KOPT-K1 (cell line): Measurements from ENCODE around the gene ATG4C.

Source experiments
- H3K27ac ChIP-seq: fragments of 200-600 bp; sonication (generic); 2 replicates; pipeline ENCODE4 v1.5.1; 2016; ENCODE audit warnings: antibody characterized with exemption, mild to moderate bottlenecking, low read depth, low read length; ENCODE audit not compliant: poor library complexity, severe bottlenecking
- H3K36me3 ChIP-seq: fragments of 200-600 bp; sonication (generic); 2 replicates; pipeline ENCODE4 v1.5.1; 2017; ENCODE audit warnings: antibody characterized with exemption, mild to moderate bottlenecking, low read length, moderate library complexity; ENCODE audit not compliant: insufficient read depth
- H3K9me3 ChIP-seq: fragments of 200-600 bp; sonication (generic); 2 replicates; pipeline ENCODE4 v1.5.1; 2017; ENCODE audit warnings: antibody characterized with exemption, low read length, mild to moderate bottlenecking; ENCODE audit not compliant: insufficient read depth, poor library complexity, severe bottlenecking

ATG4C gene

DNA sequence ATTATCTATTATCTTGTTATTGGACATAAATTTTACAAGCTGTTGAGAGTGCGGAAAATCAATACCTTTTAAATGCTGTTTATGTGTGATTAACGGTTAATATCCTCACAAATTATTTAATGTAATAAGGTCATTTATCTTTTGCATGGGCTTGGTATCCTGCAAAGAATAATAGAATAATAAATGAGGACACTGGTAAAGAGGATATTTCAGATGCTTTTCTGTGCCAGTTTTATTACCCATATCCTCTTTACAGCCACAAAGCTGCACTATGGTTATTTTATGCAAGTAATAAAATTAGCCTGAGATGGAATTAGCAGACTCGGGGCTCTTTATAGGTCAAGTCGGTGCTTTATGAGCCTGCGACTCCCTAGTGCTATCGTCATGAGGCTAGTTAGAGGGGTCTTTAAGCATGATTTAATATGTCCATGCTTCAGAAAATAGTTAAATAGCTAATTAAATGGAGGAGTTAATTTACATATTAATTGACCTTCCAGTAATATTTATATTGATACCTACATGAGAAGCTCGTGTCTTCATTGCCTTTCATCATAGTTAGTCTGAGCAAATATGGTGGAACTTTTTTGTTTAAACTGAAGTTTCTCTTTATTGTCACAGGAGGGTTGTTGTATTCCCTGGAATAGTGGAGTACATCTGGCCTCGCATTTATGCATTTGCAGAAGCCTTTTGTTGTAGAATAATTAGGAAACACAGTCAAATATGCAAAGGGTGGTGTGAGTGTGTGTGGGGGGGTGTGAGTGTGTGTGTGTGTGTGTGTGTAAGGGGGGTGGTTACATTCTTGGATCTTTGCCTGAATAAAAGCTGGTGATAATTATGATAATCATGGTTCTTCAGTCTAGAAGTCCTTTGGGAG lies 120.3 kb downstream of the ATG4C start:
- Histone ChIP-seq H3K9me3 (no peaks in the 10 kb centered on the region), H3K36me3 (no peaks in the 10 kb centered on the region), H3K27ac (no peak overlapping the region)

DNA sequence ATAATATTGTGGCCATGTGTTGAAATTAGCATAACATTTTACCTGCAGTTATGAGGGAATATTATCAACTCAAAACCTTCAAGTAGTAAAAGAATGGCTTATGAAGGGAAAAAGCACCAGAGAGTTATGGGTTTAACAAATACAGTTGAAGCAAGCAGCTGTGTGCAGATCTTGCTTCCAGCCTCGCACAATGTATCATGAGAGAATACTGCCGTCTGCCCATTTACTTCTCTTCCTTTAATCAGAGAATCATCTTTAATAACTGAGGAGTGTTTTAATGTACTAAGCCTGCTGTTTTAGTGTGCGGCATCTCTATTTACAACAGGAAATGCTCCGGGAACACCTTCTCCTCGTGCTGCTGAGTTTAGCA lies 120.9 kb downstream of the ATG4C start:
- no peak overlapping the region for H3K27ac ChIP-seq
- H3K9me3 ChIP-seq, result no peaks in the 10 kb centered on the region
- H3K36me3 ChIP-seq, result no peaks in the 10 kb centered on the region

DNA sequence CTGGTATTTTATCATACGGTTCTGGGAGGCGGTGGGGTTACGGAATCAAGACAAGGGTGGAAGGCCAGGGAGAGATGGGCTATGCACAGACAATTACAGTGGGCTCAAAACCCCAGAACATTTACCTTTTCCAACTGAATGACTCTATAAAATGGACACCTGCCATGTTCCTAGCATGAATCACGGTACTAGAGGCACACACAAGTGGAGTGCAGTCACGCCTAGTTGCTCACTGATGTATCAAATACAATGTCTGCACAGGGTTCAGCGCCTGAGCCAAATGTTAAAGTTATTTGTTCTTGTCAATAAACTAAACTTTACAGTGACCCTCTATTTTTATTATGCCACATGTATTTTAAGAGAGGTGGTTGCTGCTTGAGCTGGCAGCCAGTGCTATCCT lies 121.4 kb downstream of the ATG4C start:
- H3K36me3 ChIP-seq, result no peaks in the 10 kb centered on the region
- H3K27ac ChIP-seq, result no peak overlapping the region
- no peaks in the 10 kb centered on the region for H3K9me3 ChIP-seq

DNA sequence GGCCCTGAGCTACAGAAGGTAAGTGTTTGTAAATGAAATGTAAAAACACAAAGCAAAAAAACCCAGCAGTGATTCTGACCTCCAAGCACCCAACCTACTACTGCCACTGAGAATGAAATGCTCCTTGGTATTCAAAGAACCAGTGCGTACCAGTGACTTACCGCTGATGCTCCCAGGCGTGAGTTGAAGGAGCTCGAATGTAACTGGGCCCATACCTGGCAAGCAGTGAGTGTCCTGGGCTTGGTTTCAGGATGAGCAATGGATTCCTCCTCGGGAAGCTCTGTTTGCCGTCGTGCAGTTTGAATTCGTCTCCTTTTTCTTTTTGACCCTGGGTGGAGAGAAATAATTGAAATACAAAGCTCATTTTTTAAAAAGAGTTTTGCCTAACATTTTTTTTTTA lies 121.9 kb downstream of the ATG4C start:
- H3K27ac ChIP-seq, result no peak overlapping the region

DNA sequence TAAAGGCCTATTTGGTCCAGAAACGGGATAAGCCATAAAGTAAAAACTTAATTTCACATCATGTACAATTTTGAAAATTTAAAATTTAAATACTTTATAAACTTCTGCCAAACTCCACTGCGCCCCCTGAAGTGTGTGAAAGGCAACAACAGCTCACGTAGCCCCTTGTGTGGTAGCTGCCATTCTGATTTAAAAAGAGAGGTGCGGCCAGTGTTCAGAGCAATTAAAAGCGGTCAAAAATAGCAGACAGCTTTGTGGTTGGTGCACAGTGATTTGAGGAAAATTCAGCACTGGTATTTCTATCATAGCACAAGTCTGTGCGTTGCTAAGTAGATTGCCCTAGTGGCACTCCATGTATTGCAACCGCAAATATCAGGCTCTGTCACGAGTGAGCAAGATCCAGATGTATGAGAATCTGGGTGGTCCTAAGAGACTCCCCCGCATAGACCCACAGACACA lies 122.5 kb downstream of the ATG4C start:
- no peaks in the 10 kb centered on the region for H3K9me3 ChIP-seq
- H3K36me3 ChIP-seq, result no peaks in the 10 kb centered on the region
- no peak overlapping the region for H3K27ac ChIP-seq

More for the DNA sequence above, 121.9 kb downstream of the ATG4C start:
- H3K9me3 ChIP-seq, result no peaks in the 10 kb centered on the region
- H3K36me3 ChIP-seq, result no peaks in the 10 kb centered on the region

DNA sequence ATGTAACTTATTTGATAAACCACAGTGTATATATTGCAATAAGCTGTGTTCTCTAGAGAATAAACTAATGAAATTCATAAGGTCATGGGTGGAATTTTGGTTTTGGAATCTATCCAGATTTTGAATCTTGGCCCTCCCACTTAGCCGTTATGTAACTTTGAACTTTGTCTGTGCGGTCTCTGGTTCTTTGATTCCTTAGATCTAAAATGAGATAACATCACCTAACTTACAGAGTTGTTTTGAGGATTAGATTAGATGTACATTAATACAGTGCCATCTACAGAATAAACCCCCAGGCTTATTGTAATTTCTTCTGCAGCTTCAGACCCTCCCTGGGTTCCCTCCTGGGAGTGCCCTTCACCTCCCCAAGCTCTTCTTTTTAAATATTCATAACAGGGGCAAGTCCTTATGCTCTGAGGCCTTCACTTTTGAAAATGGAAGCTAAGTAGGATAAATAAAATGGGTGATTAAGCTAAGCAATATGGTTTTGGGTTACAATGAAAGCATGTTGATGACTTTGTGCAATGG lies 124.3 kb downstream of the ATG4C start:
- Histone ChIP-seq H3K9me3 (no peaks in the 10 kb centered on the region), H3K36me3 (no peaks in the 10 kb centered on the region)

DNA sequence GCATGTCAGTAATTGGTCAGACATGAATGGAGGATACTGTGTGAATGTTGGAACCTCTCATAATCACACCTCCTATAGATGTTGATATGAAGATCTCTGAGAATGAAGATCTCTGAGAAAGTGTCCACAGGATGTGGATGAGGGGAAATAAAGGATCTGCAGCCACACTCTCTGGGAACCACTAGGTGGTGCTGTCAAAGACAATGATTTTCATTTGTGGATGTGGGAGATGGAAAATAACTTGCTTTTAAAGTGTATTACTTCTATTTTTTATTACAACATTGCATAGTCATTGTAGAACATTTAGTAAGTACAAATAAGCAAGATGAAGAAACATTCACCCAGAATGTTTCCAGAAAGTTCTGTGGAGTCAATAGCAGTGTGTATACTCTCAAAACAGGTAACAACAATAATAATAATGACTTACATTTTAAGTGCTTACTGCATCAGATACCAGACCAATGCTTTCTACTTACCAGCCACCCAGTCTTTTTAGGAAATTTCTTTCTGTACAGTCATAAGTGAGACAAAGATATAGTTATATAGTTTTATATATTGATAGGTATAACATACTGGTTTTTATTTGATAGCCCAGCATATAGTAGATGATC lies 128.2 kb downstream of the ATG4C start:
- no peaks in the 10 kb centered on the region for H3K9me3 ChIP-seq
- H3K36me3 ChIP-seq, result no peaks in the 10 kb centered on the region
- no peak overlapping the region for H3K27ac ChIP-seq

More for the DNA sequence above, 124.3 kb downstream of the ATG4C start:
- no peak overlapping the region for H3K27ac ChIP-seq
